ENCODE results near the gene HOXA3.

- TF ChIP-seq, protein P1, sequence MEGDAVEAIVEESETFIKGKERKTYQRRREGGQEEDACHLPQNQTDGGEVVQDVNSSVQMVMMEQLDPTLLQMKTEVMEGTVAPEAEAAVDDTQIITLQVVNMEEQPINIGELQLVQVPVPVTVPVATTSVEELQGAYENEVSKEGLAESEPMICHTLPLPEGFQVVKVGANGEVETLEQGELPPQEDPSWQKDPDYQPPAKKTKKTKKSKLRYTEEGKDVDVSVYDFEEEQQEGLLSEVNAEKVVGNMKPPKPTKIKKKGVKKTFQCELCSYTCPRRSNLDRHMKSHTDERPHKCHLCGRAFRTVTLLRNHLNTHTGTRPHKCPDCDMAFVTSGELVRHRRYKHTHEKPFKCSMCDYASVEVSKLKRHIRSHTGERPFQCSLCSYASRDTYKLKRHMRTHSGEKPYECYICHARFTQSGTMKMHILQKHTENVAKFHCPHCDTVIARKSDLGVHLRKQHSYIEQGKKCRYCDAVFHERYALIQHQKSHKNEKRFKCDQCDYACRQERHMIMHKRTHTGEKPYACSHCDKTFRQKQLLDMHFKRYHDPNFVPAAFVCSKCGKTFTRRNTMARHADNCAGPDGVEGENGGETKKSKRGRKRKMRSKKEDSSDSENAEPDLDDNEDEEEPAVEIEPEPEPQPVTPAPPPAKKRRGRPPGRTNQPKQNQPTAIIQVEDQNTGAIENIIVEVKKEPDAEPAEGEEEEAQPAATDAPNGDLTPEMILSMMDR (IDR thresholded peaks at IDR 0.05; ENCODE audit: insufficient read depth, low read depth, low read length), result no peak
- TF ChIP-seq EZH2 (IDR thresholded peaks at IDR 0.05; ENCODE audit: insufficient read depth, low read length), result no peak
These were observed 13.4 kb downstream of the HOXA3 start for GRCh38 chr7:27138985-27139333.
